Activated T-cell treated with anti-CD3 and anti-CD28 coated beads, Interleukin-2, amount 50 U/mL, for 1 hour (primary cell): ENCODE results near the gene FXYD2.

ENCODE experiments used
- DNase-seq: peaks from one replicate; pipeline ENCODE4 v3.0.0-alpha.2; 2020

FXYD2 gene

DNA sequence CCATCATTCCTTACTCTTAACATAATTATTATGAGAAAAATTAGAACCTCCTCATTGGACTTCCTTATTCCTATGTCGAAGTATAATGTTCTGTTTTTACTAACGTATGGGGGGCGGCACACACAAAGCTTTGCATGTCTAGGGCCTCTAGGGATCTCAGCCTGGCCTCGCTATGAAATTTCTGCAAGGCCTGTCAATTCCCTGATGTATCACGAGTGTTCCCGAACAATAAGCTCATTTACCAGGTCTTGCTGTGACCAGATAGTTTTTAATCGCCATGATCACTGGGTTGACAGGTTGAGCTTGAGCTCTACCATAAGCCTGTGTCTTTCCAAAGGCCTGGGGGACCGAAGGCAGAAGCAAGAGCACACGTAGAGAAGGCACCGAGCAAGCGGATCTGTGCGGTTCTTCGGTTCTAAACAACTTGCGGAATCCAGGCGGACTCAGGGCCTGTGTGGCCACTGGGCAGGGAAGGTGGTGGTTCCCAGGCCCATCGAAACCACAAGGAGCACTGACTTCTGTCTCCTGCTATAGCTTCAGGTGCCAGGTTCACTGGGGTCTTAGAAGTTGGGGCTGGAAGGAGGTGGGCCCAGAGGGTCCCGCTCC lies 10.4 kb upstream of the FXYD2 start:
- no peak for DNase-seq

DNA sequence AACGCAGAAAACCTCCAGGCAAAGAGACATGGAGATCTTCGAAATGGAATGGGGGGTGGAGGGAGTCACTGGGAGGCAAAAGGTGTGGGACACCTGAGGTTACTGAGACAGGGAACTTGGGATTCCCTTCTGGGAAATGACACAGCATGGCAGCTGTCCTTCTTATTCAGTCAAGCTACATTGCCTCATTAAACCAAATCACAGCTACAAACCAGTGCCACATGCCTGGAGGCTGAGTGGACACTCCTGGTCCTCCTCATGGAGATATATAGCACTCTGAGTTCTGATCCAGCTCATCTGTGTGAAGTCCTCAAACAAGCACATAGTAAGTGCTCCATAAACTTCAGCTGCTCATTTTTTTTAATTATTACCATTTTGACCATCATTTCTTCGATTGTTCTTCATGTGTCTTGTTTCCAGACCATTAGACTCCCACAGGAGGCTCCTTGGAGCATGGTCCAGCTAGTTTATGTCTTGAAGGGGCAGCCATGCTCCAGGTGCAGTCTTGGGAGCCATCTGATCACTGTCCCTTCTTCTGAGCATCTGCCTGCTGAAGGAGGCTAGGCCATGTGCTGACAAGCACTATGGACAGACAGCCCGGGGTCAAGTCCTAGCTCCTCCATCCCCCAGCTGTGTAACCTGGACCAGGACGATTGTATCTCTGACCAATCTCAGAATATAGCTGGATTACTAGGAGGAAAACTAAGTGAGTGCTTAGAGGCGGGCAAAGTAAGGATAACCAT lies 9.7 kb upstream of the FXYD2 start:
- no peak for DNase-seq

DNA sequence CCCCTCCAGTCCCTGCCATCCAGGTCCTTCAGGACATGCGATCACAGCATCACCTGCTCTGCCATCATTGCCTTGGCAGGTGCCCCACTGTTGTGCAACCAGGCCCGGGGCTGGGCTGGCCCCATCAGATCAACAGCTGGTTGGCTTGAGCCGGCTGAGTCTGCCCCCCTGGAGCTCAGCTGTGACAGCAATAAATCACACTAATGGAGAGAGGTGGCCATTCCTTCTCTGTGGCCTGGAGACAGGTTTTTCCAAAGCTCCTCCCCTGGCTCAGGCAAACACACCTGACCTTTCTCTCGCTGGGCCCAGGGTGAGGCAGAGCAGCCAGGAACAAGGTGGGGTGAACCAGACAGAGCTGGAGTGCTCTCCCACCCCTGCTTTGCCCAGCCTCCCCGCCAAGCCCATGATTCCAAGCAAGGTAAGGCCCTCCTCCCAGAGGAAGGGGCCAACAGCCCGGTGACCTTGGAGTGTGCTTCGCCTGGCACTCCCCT lies 8.9 kb upstream of the FXYD2 start:
- no peak for DNase-seq

DNA sequence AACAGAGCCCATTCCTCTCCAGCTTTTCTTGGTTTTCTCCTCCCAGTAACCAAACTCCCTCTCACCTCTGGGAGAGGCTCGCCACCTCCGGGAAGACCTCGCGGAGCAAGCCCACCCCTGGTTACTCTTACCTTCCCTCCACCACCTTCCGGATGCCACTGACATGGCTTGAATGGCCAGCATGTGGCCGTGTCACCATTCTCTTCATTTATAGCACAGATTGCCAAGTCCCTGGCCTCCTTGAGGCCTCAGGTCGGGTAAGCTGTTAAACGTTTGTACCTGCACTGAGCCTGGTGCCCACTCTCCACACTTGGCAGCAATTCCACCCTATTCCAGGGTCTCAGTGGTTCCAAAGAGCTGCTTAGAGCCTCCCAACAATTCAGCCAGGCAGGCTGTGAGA lies 8.0 kb upstream of the FXYD2 start:
- DNase-seq = no peak

DNA sequence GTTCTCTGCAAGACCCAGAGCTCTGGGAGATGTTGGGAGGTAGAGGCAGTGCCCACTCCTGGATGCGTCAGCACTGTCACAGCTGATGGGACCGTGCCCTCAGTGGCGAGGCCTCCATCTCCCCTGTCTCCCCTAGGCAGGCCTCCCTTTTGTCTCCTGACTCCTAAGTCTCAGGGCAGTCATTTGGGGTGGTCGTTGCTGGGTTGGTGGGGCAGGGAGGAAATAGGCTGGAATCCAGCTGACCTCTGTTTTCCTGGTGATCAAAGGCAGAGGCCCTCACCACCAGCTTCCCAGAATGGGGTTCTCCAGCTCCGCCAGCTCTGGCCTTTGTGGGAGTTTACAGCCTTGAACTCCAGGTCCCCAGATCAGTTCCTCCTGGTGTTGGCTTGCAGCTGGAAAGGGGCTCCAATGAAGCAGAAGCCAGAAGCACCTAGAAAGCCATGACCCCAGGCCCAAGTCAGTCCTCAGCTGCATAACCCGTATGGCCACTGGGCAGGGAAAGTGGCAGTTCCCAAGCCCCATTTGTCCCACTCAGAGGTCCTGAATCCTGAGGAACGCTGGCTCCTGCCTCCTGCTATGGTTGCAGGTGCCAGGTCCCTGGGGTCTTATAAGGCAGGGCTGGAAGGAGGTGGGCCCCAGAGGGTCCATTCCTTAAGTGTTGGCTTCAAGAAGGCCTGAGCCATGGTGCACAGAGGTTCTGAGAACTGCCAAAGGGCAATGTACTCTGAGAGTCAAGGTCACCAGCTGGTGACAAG lies 7.3 kb upstream of the FXYD2 start:
- no peak for DNase-seq

DNA sequence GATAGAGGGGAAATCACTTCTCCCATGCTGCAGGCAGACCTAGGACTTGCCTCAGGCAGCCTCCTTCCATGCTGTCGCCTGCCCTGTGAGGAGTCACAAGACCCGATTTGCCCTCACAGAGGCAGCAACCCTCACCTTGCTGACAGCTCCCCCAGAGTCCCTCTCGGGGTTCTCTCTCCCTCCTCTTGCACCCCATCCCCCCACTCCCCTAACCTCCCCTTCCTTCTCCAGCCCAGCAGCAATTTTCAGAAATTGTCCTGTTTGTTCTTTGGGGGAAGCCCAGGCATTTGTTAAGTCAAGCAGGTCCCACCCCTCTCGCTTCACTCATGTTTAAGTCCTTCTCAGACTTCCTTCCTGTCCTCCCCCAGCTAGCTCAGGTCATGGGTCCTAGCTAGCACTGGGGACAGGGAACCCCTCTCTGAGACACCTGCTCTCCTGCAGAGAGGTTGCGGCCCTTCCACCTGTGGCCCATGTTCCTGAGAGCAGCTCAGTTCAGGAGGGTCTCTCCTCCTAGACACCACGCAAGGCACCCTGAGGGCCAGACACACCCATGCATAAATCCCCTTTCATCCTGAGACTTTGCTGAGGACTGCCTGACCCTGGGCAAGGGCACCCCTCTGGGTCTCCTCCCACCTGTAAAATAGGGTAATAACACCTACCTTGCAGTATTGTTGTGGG lies 6.3 kb upstream of the FXYD2 start:
- no peak for DNase-seq

DNA sequence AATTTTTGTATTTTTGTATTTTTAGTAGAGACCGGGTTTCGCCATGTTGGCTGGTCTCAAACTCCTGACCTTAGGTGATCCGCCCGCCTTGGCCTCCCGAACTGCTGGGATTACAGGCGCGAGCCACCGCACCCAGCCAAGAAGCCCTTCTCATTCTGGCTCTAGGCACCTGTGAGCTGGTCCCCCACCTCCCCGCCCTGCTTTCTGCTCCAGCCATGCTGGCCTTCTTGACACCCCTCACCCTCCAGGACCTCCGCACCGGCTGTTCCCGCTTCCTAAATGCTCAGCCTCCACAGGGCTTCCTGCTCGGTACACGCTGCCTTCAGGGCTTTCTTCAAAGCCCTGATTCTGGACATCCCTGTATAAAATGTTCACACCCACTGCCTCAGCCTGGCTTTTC lies 5.5 kb upstream of the FXYD2 start:
- no peak for DNase-seq

DNA sequence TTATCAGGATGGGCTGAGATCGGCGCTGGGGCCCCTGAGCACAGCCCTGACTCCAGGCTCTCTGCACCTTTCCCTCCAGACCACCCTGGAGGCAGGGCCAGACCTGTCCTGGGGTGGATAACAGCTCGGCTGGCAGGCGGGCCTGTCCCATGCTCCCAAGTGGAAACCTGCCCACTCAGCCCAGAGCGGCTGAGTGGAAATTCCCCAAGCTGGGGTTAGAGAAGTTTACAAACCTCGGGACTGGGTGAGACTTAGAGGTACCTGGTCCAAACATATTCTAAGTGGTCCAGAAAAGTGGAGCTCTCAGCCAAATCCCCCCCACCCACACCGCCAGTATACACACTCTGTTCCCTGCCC lies 4.8 kb upstream of the FXYD2 start:
- DNase-seq = no peak

DNA sequence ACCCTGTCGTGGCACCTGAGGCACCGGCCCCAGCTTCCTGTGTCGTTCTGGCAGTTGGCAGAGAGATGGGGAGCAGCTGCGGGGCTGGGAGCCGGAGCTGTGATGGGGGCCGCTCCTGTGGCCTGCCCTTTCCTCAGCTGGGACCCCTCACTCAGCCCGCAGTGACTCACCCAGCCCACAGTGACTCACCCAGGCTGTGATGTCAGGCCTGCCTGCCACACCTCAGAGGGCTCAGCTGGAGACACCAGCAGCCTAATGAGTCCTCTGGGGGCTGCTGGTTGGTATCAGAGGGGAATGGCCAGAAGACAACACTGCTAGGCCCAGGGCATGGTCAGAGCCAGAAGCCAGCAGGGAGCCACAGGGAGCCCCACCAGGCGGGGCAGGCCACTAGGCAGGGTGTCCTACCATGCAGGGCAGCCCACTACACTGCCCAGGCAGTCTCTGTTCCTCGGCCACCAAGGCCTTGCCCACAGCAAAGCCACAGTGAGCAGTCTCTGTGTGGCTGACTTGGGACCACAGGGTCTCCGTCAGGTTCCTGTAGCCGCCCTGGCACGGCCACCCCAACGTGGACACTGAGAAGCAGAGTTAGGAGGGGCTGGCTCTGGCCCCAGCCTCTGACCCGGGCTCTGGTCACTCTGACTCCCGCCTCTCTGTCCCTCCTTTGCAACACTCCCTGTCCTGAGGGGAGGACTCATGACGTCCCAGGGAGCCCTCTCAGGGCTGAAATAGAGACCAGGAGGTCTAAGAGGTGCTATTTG lies 4.2 kb upstream of the FXYD2 start:
- peak; percentile 88 for DNase-seq

DNA sequence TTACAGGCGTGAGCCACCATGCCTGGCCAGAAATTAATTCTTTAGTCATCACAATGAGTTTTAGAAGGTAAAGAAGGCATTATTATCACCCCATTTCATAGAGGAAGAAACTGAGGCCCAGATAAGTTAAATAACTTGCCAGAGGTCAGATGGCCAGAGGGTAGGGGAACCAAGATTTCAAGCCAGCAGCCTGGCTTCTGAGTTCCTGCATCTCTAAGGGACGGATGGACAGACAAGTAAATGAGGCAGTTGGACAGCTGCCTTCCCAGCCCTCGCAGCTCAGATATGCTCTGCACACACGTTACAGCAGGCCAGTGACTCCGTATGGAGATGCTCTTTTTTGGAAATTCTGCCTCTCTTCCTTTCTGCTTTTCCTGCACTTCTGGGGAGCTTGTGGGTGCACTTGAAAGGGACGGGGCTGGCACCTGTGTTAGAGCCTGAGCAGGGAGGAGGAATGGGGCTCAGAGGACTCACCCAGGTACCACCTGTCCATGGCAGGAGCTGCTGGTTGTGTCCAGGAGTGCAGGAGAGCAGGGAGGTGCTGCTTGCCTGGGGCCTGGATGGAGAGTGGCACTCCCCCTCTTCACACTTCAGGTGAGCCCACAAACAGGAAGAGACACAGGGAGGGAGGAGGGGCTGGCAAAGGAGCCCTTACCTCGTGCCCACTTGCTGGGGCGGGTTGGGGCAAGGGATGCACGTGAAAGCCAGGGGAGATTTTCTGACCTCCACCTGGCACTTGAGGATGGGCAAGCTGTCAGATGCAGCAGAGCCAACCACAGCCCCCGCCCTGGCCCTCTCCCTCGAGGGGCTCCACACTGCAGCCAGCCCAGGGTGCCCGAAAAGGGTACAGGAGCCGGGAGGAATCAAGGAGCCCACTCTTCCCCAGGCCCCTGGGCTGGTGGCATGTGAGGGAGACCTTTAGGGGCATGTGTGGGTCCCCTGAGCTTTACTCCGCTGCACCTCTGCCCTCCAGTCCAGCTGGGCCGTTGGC lies 3.3 kb upstream of the FXYD2 start:
- peak; percentile 37 for DNase-seq

DNA sequence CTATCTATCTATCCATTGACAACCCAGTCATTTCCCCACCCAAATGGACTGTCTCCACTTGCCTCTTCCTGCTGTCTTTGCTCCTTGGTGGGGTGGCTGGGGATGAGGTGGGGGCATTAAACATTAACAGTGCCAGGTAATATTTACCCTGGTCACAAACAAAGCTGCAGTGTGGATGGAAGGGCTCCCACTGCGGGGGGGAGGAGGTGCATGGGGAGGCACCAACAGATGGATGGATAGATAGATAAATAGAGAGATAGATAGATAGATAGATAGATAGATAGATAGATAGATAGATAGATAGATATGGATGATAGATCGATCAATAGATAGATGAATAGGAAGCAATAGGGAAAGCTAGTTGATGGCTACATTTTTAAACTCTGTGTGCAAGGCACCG lies 2.3 kb upstream of the FXYD2 start:
- DNase-seq = no peak

DNA sequence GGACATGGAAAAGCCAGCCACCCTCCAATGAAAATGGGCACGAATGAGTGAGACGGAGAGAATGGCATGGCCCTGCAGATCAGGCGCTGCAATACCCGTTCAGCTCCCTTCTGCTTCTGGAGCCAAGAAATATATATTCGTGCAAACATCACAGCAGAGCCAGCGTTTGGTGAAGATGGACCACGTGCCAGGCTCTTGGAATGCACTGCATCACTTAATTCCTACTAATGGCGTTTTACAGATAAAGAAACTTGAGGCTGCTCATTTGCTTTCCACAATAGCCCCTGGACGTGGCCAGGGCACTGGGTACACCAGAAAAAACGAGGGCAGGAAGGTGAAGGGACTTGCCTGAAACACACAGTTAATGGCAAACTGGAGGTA lies 1.6 kb upstream of the FXYD2 start:
- DNase-seq = no peak

DNA sequence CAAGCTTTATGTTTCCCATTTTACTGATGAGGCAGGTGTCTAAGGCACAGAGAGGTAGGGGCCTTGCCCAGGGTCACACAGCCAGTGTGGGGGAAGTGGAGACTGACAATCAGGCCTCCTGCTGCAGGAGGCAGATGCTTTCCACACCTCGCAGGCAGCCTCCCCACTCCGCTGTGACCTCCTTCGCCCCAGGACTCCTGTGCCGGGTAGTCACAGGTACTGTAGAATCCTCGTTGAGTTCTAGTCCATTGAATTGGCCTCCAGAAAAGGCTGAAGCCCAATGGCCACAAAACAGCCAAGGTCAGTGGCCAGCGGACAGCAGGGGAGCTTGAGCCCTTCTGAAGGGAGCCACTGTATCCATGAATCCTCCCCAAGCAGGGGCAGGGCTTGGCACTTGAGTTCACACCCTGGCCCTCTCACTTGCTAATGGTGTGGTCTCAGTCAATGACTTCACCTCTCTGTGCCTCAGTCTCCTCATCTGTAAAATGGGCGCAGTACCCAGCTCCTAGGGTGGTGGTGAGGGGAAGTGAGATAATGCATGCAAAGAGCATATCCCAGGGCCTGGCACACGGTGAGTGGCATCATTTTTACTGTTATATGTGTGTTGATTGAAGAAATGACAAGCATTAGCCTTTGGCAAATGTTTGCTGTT lies 1.1 kb upstream of the FXYD2 start:
- DNase-seq = no peak

DNA sequence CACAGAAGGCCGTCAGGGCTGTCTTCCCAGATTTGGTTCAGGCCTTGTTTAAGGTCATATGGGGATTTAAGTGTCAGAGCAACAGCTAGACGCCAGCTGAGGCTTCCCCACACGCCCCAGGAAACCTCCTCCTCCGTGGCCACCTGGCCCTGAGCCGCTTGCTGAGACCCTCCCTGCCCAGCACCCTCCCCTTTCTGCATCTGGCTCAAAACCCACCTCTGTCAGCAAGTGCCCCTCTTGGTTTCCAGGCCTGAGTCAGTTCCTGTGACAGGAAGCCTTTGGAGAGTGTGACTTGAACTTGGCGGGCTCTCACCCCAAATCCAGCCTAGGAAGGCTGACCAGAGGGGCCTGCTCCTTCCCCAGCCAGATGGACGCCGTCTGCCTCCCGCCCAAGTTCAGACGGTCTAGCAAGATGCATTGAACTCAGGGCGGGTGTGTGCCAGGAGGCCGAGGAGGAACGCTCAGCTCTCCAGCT lies 561 bp downstream of the FXYD2 start:
- peak; percentile 34 for DNase-seq

DNA sequence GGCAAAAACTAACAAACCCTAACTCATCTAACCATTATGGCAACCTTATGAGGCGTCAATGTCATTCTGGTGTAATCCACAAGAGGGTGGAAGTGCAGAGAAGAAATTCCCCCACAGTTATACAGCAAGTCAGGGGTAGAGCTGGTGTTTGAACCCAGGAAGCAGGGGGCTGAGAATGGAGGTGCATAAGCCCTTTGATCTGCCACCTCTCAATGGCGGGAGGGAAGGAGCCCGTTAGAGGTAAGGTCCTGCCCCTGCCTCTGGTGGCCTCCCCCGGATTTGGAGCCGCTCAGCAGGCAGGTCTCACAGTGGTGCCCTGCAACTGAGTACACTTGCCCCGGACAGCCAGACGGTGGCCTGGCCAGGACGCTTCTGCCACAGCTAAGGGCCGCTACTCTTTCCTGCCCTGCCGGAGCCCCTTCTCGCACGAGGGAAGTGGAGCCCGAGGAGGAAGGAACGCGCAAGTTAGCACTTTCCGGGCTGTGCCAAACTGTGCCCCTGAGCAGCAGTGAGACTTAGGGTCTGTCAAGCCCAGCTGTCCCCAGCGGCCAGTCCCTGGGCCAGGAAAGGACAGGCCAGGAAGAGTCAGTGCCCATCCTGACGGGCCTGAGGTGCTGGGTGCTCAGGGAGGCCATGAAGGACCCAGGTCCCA lies 1.1 kb downstream of the FXYD2 start:
- peak; percentile 48 for DNase-seq

DNA sequence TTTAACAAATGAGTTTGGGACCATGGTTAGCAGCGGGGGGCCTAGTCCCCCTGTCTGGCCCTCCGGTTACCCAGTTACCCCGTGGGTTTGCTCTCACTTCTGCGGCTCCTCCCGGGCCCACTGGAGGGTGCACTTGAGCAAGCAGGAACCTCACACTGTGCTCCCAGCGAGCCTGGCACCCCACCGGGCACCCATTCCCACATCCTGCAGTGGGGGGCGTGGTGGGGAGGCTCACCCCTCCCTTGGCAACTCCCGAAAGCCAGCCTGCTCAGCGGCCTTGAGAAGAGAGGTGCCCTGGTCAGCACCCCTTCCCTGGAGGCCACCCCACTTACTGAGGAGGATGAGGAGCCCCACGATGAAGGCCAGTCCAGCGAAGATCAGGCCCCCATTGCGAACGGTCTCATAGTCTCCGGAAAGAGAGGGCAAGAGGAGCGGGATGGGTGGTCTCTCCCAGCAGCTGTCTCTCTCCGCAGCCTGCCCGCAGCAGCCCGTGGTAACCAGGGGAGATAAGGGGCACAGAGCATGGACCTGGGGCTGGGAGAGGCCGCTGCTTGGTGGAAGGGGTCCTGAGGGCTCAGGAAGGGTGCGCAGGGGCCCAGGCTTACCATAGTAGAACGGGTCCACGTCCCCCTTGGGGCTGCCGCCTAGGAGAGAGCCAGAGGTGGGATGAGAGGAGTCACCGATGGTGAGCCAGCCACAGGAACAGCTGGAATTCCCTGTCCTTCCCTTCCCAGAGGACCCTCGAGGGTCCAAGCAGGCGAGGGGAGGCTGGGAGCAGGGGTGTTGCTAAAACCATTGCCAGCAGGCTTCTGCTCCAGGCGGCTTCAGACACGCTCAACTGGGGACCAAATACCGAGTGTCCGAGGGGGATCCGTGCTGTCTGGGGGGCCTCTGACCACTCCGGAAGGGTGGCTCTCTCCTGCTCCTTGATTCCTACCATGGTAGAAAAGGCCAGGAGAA lies 2.2 kb downstream of the FXYD2 start:
- peak; percentile 64 for DNase-seq

DNA sequence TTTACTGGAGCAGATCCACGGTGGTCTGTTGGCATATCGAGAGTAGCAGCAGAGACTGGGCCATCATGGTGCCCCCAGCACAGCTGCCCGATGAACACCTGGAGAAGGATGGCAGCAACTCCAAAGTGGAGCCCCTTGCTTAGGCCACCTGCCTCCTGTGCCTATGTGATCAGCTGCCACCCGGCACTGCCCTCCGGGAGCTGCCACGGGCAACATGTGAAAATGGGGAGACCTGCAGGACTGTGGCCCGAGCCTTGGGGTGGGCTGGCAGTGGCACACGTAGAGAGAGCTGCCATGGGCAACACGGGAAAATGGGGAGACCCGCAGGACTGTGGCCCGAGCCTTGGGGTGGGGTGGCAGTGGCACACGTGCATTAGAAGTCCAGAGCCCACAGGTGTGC lies 3.1 kb downstream of the FXYD2 start:
- no peak for DNase-seq

DNA sequence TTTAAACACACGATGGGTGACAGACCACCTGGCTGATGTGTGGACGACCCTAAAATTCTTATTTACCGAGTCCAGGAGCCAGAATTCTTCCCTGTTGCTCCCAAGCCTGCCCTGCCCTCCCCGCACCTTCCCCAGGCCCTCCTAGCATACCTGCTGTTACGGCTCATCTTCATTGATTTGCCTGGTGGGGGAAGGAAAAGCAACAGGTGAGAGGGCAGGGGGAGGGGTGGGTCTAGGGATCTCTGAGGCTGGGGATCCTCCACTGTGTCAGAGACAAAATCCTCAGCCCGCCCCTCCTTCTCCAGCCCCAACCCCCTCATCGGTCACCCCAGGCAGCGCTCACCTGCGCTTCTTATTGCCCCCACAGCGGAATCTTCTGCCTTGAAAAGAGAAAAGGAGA lies 4.0 kb downstream of the FXYD2 start:
- no peak for DNase-seq

DNA sequence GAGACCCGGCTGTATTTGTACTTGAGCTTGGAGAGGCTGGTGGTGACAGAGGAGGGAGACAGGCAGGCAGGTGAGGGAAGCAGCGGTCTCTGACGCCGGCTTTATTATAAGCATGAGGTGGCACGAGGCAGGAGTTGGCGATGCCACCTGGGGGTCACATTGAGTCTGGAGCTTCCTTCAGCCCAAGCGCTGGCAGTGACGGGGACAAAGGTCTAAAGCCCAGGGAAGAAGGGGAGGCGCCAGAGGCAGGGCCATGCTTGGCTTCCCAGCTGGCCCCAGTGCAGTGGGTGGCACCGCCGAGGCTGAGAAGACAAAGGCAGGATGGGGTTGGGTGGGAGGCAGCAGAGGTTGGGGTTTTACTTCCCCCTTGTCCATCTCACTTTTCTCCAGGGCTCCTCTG lies 4.5 kb downstream of the FXYD2 start:
- DNase-seq = no peak
